Measurements from ENCODE around the gene ANKS1B.

- TF ChIP-seq CTCF (IDR thresholded peaks at IDR 0.05; ENCODE audit: low read depth, low read length, missing input control) (no peak), RAD21 (IDR thresholded peaks at IDR 0.05) (no peak)
Observed at GRCh38 chr12:98737322-98737712, 1247.4 kb downstream of the ANKS1B start.
